GM21515 (cell line): Measurements from ENCODE around the gene PEX1.
"Not testable (repeated sequence)": the region's sequence is repeated elsewhere in the genome, so short reads cannot be mapped to it uniquely, and the experiment has no call there.

Source experiments
- ATAC-seq: cut with Tn5 transposase; IDR thresholded peaks from one replicate; pipeline ENCODE4 v1.9.1; 2021; ENCODE audit not compliant: unreplicated experiment

Gene PEX1

DNA sequence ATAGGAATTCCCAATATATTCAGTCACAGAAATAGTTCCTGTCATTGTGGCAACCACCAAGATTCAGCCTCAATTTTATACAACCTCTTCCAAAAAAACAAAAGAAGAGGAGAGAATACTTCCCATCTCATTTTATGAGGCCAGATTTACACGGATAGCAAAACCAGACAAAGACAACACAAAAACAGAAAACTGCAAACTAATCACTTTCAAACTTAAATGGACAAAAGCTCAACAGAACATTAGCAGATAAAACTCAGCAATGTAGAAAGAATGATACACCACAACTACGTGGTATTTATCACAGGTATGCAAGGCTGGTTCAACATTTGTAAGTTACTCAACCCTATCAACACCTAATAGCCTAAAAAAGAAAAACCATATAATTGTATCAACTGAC, 22.0 kb downstream of the PEX1 start:
- no peak for ATAC-seq

DNA sequence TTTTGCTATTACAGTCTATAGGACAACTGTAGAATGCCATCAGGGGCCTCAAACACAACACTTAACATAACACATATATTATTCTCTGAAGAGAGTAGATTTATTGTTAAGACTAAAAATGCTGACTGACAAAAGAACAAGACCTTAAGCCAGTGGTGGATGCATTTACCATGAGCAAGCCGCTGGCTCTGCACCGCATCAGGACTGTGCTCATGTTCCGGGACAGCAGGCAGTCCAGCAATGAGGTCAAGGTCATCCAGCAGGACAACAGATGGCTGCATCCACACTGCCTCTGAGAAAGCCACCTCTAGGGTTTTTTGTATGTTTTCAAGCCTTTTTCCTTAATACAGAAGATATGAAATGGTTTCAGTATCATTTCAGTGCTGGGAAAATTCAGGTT, 23.8 kb downstream of the PEX1 start:
- no peak for ATAC-seq

DNA sequence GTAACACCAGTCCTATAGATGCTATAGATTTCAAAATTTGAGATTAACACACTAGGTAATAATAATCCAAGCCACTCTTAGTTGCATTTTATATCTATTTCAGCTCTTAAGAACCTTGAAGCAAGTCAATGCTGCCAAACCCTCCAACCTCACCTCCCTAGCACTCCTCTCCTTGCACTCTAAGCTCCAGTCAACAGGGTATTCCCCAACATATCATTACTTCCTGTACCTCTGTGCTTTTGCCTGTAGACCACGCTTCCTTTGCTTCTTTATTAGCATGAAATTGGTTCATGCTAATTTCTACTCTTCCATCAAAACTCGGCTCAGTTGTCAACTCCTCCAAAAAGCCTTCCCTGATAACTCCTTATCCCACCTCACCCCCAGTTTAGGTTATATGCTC, 24.6 kb downstream of the PEX1 start:
- no peak for ATAC-seq

DNA sequence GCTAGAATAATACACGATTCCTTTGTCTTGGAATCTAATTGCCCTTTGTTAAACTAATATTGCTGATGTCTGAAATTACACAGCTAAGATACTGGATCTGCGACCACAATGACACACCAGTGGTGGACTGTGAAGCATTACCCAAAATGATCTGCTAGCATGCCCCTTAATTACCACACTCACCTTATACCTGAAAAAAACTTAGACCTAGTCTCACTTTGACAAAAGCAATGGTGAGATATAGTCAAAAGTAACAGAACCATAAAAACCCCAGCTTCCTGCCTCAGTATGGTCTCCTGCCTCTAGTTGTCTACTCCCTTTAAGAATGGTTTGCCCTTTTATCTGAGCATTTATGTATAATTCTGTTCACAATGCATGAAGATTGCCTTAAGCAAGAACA, 29.8 kb downstream of the PEX1 start:
- ATAC-seq = no peak

DNA sequence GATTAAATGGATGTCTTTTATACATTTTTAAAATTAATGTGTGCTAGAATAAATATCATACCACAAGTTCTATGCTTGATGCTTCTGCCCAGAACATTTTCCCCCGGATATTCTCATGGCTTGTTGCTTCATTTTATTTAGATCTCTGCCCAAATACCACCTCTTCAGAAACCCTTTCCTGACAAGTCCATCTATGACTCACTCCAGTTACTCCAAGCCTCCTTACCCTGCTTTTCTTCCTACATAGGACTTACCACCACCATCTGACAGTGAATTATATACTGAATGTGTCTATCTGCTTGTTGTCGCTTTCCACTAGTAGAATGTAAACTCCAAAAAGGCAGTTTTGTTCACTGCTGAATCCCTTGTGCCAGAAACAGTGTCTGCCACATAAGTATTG, 31.4 kb downstream of the PEX1 start:
- ATAC-seq = no peak

DNA sequence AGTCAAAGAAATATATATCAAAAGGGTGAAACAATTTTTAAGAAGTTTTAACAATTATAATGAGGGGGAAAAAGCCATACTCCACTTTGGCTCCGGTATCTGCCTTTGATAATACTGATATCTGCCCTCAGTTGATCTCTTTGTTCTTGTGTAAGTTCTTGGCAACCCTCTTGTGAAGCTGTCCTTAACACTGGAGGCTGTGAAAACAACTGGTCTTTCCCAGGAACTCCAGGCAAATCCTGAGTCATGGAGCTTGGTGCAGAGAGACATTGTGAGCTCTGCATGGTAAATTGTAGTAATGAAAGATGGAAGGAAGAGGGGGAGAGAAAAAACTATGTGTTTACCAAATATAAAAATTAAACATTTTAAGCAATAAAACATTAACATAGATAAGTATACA, 38.7 kb downstream of the PEX1 start:
- no peak for ATAC-seq

DNA sequence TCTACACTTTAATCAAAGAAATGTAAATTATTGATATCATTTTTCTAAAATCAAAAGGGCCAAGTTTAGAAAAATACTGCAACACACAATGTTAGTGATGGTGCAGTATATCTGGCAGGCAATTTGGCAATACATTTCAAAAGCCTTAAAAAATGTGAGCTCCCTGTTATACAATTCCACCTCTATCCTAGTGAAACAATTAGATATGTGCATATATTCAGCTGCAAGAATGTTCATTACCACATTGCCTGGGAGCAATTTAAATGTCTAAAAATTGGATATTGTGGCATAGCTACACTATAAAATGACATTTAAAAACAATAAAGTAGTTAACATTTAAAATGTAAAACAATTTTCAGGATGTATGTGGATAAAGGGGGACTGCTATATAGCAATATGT, 40.5 kb downstream of the PEX1 start:
- no peak for ATAC-seq

DNA sequence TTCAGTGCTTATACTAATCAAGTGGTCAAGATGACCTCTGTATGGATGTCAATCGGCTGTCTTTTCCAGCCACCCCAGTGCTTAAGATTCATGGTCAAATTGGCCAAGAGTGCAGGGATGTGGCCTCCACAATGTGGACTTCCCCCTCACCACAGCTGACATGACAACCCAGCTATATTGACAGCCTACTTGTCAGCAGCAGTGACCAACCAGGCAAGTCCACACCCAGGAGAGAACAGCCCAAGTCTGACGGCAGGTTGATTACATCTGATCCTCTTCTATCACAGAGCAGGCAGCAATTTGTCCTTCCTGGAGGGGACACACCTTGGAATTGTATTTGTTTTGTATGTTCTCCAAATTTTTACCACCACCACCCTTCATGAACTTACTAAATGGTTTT, 42.3 kb downstream of the PEX1 start:
- no peak for ATAC-seq

DNA sequence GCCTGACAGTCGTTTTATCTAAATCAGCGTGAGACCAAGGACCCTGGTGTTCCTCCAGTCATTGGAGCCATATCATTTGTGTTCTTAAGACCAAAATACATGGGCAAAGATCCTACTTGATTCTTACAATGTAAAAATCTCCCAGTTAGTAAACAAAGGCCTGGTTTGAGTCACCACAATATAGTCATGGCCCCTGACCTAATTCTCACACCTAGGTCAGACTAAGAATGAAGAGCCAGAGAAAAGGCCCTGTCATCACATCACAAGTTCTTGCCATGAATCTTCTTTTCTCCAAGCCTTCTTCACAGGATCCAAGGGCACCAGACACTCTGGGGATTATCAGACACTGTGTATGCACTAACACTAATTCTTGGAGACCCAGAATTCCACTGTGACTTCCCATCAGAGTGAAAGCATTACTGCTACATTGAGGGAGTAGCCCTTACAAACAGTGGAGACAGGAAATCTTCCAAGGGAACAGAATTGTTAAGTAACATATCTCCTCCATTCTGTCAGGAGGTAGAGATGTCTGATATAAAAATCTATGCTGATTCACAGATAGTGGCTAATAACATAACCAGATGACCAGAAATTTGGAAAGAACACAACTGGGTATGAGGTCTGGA, 42.9 kb downstream of the PEX1 start:
- ATAC-seq = no peak

DNA sequence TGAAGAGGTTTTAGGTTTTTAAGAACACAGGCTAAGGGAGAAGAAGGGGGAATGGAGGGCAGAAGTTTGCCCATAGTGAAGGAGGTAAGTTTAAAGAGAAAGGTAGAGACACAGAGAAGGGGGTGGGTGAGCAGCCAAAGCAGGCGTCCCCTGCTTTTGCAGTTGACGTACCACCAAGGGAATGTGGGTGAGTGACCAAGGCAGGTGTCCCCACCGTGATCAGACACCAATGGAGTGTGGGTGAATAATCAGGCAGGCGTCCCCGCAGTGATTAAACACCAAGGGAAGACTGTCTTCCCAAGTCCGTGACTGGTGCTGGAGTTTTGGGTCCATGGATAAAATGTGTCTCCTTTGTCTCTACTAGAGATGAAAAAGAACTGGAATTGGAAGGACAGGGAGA, 44.1 kb downstream of the PEX1 start:
- not testable (repeated sequence) for ATAC-seq

DNA sequence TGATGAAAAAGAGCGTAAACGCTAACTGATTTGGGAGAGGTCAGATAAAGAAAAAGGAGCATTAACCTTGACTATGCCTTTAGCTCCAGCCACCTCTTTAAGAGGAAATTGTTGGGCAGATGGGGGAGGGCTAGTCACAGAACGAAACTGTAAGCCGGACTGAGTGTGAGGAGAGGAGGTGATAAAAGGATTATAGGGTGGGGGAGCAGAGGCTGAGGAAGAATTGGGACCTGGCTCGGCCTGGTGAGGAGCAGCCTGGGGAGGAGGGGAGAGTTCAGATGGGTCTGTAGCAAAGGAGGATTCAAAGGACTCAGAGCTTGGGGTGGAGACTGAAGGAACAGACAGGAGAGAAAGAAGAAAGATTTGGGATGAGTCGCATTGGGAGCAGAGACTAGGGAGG, 44.7 kb downstream of the PEX1 start:
- ATAC-seq = not testable (repeated sequence)

DNA sequence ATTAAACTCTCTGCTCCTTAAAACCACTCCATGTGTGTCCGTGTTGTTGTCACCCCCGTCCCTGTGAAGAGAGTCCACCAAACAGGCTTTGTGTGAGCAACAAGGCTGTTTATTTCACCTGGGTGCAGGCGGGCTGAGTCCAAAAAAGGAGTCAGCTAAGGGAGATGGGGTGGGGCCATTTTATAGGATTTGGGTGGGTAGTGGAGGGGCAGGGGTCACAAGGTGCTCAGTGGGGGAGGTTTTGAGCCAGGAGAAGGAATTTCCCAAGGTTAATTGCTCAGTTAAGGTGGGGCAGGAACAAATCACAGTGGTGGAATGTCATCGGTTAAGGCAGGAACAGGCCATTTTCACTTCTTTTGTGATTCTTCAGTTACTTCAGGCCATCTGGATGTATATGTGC, 49.2 kb downstream of the PEX1 start:
- not testable (repeated sequence) for ATAC-seq

DNA sequence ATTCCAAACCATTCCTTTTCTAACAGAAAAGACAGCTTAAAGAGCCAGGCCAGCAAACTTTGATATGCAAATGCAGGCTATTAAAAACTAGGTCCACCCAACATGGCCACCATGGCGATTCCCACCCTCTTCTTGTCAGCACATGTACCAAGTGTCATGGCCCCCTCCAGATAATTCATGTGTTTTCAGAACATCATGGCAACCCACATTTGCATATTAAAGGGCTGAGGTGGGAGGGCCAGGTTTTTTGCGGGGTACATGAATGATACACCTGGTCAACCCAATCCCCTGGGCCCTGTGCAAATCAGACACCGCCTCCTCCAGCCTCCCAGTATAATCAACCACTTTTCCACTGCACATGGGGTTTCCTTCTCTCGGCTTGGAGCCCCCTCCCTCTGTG, 49.6 kb downstream of the PEX1 start:
- ATAC-seq = no peak

DNA sequence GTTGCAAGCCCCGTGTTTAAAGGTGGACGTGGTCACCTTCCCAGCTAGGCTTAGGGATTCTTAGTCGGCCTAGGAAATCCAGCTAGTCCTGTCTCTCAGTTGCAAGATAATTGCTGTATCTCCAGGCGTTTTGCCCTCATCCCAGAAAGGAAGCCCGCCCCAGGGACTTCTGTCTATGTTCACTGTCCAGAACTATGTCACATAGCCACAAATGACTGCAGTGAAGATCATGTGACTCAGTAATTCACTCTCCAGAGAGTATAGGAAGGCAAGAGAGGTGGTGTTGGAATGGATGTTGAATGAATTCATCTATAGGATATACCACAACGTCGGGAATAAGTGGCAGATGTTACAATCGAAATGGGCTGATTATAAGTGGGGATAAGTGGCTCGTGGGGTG, 50.2 kb downstream of the PEX1 start:
- no peak for ATAC-seq

DNA sequence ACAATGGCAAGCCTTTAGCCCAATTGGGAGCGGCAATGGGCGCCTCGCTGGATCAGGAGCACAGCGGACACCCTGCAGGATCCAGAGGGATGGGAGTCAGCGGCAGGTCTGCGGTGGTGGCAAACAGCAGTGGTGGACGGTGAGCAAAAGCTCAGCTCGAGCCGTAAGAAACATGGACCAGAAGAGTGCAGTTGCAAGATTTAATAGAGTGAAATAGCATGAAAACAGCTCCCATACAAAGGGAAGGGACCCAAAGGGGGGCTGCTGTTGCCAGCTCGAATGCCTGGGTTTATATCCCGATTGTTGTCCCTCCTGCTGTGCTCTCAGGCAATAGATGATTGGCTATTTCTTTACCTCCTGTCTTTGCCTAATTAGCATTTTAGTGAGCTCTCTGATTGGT, 50.6 kb downstream of the PEX1 start, which contains the start of gene ERVW-1:
Gene ERVW-1 (minus strand): TSS at position 266 of the 400 bp plus-strand sequence. CDS start 7,565 bp downstream, outside the sequence.
- ATAC-seq = not testable (repeated sequence)

DNA sequence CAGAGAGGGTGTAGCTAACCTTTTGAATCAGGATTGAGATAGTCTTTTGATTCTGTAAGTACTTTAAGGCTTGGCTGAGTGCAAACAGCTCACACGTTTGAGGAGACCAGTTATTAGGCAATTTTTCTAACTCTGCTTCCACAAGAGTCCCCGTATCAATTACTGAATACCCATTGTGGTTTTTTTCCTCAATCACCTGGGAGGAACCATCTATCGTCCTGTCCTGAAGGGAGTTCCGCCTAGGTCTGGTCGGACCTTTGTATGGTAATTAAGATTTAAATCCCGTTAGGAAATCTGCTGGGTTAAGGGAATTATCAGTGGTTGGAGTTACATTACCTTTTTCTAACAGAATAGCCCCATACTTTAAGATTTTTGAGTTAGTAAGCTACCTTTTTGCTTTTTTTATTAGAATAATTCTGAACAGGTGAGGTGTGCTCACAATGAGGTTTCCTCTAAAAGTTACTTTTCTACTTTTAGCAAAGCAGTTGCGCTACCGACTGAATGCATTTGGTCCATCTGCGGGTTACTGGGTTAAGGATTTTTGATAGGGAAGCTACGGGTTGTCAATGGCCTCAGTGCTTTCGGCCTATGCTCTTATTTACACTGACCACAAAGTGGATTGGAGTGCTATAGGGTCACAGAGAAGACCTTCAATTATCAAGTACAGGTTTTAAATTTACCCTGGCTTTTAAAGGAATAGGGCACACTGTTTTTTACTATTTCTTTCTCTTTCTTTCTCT, 52.3 kb downstream of the PEX1 start:
- ATAC-seq = not testable (repeated sequence)

DNA sequence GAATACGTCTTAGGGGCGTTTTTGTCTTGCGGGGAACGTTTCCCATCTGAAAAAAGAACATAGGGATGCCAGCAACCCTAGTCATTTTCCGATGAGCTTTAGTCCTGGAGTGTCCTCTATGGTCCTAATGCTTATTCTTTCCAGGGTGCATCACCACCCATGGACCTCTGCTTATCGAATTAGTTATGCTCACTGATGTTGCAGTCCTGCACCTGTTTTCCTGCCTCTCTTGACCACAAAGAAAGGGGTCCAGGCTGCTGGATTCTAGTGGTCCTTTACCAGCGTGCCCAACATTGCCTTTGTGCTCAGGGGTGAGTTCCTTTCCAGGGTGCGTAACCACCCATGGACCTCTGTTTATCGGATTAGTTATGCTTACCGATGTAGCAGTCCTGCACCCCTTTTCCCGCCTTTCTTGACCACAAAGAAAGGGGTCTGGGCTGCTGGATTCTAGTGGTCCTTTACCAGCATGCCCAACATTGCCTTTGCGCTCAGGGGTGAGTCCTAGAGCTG, 53.0 kb downstream of the PEX1 start:
- not testable (repeated sequence) for ATAC-seq

DNA sequence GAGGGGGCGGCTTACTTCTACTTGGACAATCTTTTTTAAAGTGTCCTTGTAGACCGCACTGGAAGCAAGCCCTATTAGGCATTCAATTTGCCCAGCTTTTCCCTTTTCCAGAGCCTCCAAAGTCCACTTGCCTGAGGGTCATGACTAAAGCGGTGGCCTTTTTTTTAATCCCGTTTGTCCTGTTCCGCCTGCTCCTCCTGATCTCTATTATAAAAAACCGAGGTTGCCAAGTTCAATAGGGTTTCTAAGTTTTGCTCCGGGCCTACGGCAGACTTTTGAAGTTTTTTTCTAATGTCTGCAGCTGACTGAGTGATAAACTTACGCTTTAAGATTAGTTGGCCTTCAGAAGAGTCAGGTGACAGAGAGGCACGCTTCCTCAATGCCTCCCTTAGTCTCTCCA, 54.3 kb downstream of the PEX1 start:
- not testable (repeated sequence) for ATAC-seq

DNA sequence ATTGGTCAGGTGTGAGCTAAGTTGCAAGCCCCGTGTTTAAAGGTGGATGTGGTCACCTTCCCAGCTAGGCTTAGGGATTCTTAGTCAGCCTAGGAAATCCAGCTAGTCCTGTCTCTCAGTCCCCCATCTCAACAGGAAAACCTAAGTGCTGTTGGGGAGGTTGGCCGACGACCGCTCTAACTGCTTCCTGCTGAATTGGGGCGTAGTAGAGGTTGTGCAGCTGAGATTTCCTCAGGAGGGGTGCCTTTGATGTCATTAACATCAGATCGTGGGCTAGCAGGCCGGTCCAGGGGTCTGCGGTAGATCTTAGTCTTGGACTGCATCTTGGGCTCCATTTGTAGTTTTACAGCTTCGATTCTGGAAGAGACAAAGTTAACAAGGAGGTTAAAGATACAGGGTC, 59.7 kb downstream of the PEX1 start:
- not testable (repeated sequence) for ATAC-seq

DNA sequence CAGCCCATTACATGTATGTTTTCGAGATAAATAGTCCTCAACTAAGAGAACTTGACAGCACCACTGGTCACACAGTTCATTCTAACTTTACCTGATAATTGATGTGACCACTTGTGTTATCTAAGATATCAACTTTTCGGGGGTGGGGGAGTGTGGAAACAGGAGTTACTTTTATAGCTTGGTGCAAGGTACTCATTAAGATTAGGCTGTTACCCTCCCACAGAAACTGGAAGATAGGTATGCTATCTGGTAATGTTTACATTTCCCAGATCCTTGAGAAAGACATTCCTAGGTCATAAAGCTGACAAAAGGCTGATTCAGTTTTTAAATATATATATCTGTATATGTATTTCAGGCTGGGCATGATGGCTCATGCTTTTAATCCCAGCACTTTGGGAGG, 61.6 kb downstream of the PEX1 start:
- no peak for ATAC-seq

DNA sequence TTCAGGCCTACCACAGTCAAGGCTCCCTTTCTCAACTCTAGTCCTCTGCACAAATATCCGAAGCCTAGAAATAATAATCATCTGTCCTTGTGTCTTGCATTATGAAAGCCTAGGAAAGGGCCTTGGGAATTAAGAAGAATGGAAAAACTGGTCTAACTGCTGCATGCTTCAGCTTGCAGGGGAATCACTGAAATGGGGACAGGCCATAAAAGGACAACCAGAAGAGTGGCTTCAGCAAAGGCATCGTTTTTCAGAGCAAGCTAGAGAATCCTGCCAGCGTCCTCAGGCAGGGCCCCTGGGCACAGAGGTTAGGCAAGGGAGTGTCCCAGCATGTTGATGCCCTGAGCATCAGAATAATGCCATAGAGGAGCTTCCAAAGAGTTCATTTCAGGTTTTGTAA, 63.8 kb downstream of the PEX1 start:
- no peak for ATAC-seq

DNA sequence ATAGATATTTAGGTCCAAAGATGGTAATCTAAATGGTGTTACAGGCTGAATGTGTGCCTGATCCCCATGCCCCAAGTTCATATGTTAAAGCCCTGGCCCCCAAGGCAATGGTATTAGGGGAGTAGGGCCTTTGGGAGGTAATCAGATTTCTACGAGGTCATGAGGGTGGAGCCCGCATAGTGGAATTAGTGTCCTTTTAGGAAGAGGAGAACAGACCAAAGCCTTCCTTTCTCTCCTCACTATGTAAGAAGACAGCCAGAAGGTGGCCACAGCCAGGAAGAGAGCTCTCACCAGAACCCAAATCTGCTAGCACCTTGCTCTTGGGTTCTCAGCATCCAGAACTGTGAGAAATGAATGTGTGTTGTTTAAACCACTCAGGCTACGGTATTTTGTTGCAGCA, 65.8 kb downstream of the PEX1 start:
- ATAC-seq = no peak
